B cell (primary cell): ENCODE data around the gene FOXL1. TPM values are rescaled to one million over a fixed set of nuclear protein-coding genes. Genes with fewer than 3 reads are reported as not detected.

Source experiments
- ATAC-seq: fragments of 200-7000 bp; cut with Tn5 transposase; one replicate; pipeline ENCODE4 v1.10.0; 2021; ENCODE audit warnings: low read depth, mild to moderate bottlenecking, moderate number of reproducible peaks, moderate library complexity
- CTCF ChIA-PET: fragments of 350-600 bp; sonication (Branson Sonifier 250); formaldehyde crosslinking; loops from one replicate; lab custom pipeline; 2021; ENCODE audit warnings: antibody characterized with exemption, inconsistent platforms; lab: Charles Lee
- POLR2A ChIA-PET: fragments of 350-600 bp; sonication (Branson Sonifier 250); formaldehyde crosslinking; loops from one replicate; lab custom pipeline; 2021; ENCODE audit warnings: antibody characterized with exemption; lab: Charles Lee
- DNase-seq: peaks from one replicate; pipeline ENCODE4 v3.0.0; 2013
- H2AFZ ChIP-seq: 2 replicates; pipeline ENCODE4 v1.6.1; 2012; ENCODE audit warnings: mild to moderate bottlenecking, low read depth, low read length; ENCODE audit not compliant: insufficient read depth, poor library complexity, severe bottlenecking
- H3K27ac ChIP-seq, 2 donors: 1 replicate in 1 of 2; 2 replicates in 1 of 2; pipeline ENCODE4 v1.5.1; 2012 to 2013; ENCODE audit warnings: low read length in 2 of 2, mild to moderate bottlenecking in 2 of 2, moderate library complexity in 1 of 2
- H3K27me3 ChIP-seq, 4 experiments: fragments of 200-600 bp in 1 of 4; sonication (generic) in 1 of 4; replicated peaks in 1 of 4; 1 replicate in 2 of 4; 2 replicates in 2 of 4; pipeline versions ENCODE4 v1.6.1 to v1.7.0; 2013 to 2016; ENCODE audit warnings: low read length in 3 of 4, mild to moderate bottlenecking in 2 of 4, mixed read lengths in 1 of 4, moderate library complexity in 1 of 4; ENCODE audit not compliant: insufficient read depth in 4 of 4, control insufficient read depth in 3 of 4; ENCODE audit errors: control extremely low read depth in 1 of 4
- H3K36me3 ChIP-seq, 2 experiments: replicated peaks in 1 of 2; 1 replicate in 1 of 2; 2 replicates in 1 of 2; pipeline versions ENCODE4 v1.6.1 to v1.7.1; 2013; ENCODE audit warnings: low read length in 1 of 2; ENCODE audit not compliant: insufficient read depth in 2 of 2, control insufficient read depth in 1 of 2; ENCODE audit errors: control extremely low read depth in 1 of 2, extremely low read depth in 1 of 2
- H3K4me1 ChIP-seq, 2 donors: fragments of 200-600 bp in 1 of 2; sonication (generic) in 1 of 2; 1 replicate in 1 of 2; 2 replicates in 1 of 2; pipeline versions ENCODE4 v1.5.1 to v1.6.1; 2013 to 2017; ENCODE audit warnings: low read length in 2 of 2; ENCODE audit not compliant: control insufficient read depth in 2 of 2, insufficient read depth in 2 of 2
- H3K4me2 ChIP-seq: replicated peaks from 2 replicates; pipeline ENCODE3; 2012; ENCODE audit warnings: mild to moderate bottlenecking, low read depth, low read length; ENCODE audit not compliant: poor library complexity, severe bottlenecking
- H3K4me3 ChIP-seq, 5 experiments: fragments of 200-600 bp in 1 of 5; sonication (generic) in 1 of 5; 1 replicate in 3 of 5; 2 replicates in 2 of 5; pipeline versions ENCODE4 v1.5.1 to v1.7.0; 2011 to 2016; ENCODE audit warnings: low read length in 4 of 5, mild to moderate bottlenecking in 4 of 5, low read depth in 2 of 5, control low read depth in 1 of 5, moderate library complexity in 1 of 5; ENCODE audit not compliant: insufficient read depth in 1 of 5; ENCODE audit errors: control extremely low read depth in 1 of 5, extremely low read depth in 1 of 5
- H3K79me2 ChIP-seq: fragments of 200-600 bp; sonication (generic); one replicate; pipeline ENCODE4 v1.6.0; 2016; ENCODE audit warnings: low read length; ENCODE audit not compliant: control insufficient read depth, insufficient read depth
- H3K9ac ChIP-seq: fragments of 200-600 bp; sonication (generic); 2 replicates; pipeline ENCODE4 v1.6.1; 2017; ENCODE audit warnings: mild to moderate bottlenecking, low read length, moderate library complexity
- H3K9me3 ChIP-seq, 3 donors: one replicate each; pipeline versions ENCODE4 v1.6.1 to v1.7.1; 2013; ENCODE audit warnings: low read length in 2 of 3; ENCODE audit not compliant: control insufficient read depth in 2 of 3, insufficient read depth in 1 of 3; ENCODE audit errors: control extremely low read depth in 1 of 3
- H4K20me1 ChIP-seq: 2 replicates; pipeline ENCODE4 v1.6.0; 2012; ENCODE audit warnings: mild to moderate bottlenecking, low read length; ENCODE audit not compliant: insufficient read depth, control insufficient read depth, poor library complexity, severe bottlenecking
- H3K27ac Mint-ChIP-seq: one replicate; pipeline ENCODE4 v1.8.0; 2021; ENCODE audit warnings: mixed read lengths
- H3K27me3 Mint-ChIP-seq: one replicate; pipeline ENCODE4 v1.8.0; 2021; ENCODE audit warnings: mixed read lengths
- H3K4me1 Mint-ChIP-seq: one replicate; pipeline ENCODE4 v1.8.0; 2021; ENCODE audit warnings: mixed read lengths
- H3K4me3 Mint-ChIP-seq: one replicate; pipeline ENCODE4 v1.8.0; 2021; ENCODE audit warnings: mixed read lengths
- H3K9me3 Mint-ChIP-seq: one replicate; pipeline ENCODE4 v1.8.0; 2022; ENCODE audit warnings: mixed read lengths; ENCODE audit not compliant: insufficient read depth
- EZH2 ChIP-seq: IDR thresholded peaks from 2 replicates; pipeline ENCODE4 v1.6.1; 2012; ENCODE audit warnings: borderline replicate concordance, low read depth, mild to moderate bottlenecking, moderate library complexity, low read length; ENCODE audit not compliant: insufficient read depth, poor library complexity, severe bottlenecking
- WGBS: methylation state at CpG from one replicate; pipeline ENCODE4 v1.1.5; 2013; ENCODE audit warnings: missing lambda C conversion rate; ENCODE audit not compliant: insufficient coverage; 5-methylcytosine and 5-hydroxymethylcytosine counted together
- intact Hi-C: fragments of 100-400 bp; cut with micrococcal nuclease; formaldehyde crosslinking; loops from one replicate; pipeline ENCODE4 v1.10.0; 2022
- polyA plus RNA-seq: library from polyadenylated mRNA; depleted of rRNA; stranded (reverse); fragments of >200 nt; gene quantifications from 2 replicates; pipeline ENCODE4 v1.2.3, GENCODE V29; 2012
- total RNA-seq, 2 donors: library from RNA; stranded (reverse); fragments of 120-200 nt in 1 of 2; gene quantifications; 1 replicate in 1 of 2; 2 replicates in 1 of 2; pipeline versions ENCODE4 v1.2.3 to v1.2.4, GENCODE V29; 2013 to 2022
- TF ChIP-seq, protein P1 (sequence below): fragments of 200-600 bp; IDR thresholded peaks from one replicate; pipeline ENCODE4 v1.8.0; 2022; ENCODE audit warnings: antibody characterized with exemption, mild to moderate bottlenecking

The FOXL1 gene
- total and polyA plus RNA-seq, 2 donors (not counting 1 experiment from before 2014, with no cell fraction given) = not detected

DNA sequence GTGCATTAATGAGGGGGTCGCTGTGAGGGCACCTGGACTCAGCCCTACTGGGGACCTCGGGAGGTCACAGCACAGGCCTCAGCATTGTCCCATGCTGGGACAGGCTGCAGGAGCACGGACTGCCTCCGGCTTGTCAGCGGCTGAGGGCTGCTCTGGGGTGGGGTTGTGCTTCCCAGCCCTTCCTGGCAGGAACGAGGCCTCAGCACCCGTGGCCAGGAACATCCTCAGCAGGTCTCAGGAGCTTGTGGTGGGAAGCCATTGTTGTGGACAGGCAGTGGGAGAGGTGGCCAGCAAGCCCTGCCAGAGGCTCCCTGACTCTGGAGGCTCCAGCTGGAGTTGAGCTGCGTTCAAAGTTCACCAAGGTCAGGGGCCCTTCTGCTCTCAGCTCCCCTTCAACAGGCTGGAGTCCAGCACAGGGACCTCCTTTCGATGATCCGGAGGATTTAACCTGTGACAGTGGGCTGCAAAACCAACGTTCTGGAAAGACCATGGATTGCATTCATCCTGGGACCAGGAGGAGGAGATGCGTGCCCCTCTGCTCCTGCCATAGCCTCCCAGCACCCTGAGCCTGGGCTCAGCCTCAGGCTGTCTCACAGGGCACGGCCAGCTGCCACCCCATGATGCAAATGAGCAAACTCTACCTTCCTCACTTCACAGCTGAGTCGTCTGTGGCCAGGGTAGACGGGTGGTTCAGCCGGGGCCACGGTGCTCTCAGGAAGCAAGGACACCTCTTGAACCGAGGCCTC, 32.6 kb downstream of the FOXL1 start:
- H4K20me1 ChIP-seq = no peaks in the 10 kb centered on the region
- CTCF ChIA-PET = no interaction called here
- no peak overlapping the region for H3K4me3 ChIP-seq
- intact Hi-C loops = no loop called here
- peaks cover 0 to 7% (median 0%) of the 10 kb centered on the region in 4 experiments for H3K27me3 ChIP-seq
- H3K79me2 ChIP-seq = no peaks in the 10 kb centered on the region
- TF ChIP-seq, protein P1, sequence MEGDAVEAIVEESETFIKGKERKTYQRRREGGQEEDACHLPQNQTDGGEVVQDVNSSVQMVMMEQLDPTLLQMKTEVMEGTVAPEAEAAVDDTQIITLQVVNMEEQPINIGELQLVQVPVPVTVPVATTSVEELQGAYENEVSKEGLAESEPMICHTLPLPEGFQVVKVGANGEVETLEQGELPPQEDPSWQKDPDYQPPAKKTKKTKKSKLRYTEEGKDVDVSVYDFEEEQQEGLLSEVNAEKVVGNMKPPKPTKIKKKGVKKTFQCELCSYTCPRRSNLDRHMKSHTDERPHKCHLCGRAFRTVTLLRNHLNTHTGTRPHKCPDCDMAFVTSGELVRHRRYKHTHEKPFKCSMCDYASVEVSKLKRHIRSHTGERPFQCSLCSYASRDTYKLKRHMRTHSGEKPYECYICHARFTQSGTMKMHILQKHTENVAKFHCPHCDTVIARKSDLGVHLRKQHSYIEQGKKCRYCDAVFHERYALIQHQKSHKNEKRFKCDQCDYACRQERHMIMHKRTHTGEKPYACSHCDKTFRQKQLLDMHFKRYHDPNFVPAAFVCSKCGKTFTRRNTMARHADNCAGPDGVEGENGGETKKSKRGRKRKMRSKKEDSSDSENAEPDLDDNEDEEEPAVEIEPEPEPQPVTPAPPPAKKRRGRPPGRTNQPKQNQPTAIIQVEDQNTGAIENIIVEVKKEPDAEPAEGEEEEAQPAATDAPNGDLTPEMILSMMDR = no peak
- no peak for TF ChIP-seq EZH2
- DNase-seq (no peak), ATAC-seq (no peak)
- POLR2A ChIA-PET = no interaction called here
- no peaks in the 10 kb centered on the region for H3K4me1 Mint-ChIP-seq
- no peak overlapping the region for H3K9ac ChIP-seq
- 83% methylated on average over 18 of the region's 18 CpGs for WGBS
- no peaks in the 10 kb centered on the region for H3K4me1 ChIP-seq
- no peak overlapping the region for H3K4me3 Mint-ChIP-seq
- H3K9me3 Mint-ChIP-seq = no peaks in the 10 kb centered on the region
- H3K27me3 Mint-ChIP-seq = peaks cover 12% of the 10 kb centered on the region
- no peak overlapping the region for H2AFZ ChIP-seq
- no peak overlapping the region for H3K27ac ChIP-seq
- peaks cover 0 to under 1% (median 0%) of the 10 kb centered on the region in 3 donors for H3K9me3 ChIP-seq
- H3K36me3 ChIP-seq = no peaks in the 10 kb centered on the region
- H3K27ac Mint-ChIP-seq = no peak overlapping the region
- H3K4me2 ChIP-seq = no peak overlapping the region

DNA sequence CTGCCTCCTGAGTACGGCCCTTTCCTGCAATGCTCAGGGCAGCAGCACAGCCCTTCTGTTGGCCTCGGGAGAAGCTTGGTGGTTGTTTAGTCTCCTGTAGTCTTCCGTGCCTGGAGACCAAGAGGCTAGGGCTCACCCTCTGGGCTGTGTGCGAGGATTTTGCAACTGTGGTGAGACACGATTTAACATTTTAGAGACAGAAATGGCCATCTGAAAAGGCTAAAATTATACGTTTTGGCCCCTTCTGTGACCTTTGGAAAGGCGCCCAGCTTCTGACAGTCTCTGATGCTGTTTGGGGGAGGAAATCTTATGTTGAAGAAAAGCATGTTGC, 33.1 kb downstream of the FOXL1 start:
- CTCF ChIA-PET = no interaction called here
- WGBS = 92% methylated on average over 5 of the region's 7 CpGs

More for the DNA sequence above, 33.1 kb downstream of the FOXL1 start:
- H3K4me3 ChIP-seq = no peak overlapping the region
- H3K9me3 ChIP-seq = no peaks in the 10 kb centered on the region
- no peak overlapping the region for H3K27ac Mint-ChIP-seq
- H3K9me3 Mint-ChIP-seq = no peaks in the 10 kb centered on the region
- peaks cover 12% of the 10 kb centered on the region for H3K27me3 Mint-ChIP-seq
- intact Hi-C loops = no loop called here
- H3K79me2 ChIP-seq = no peaks in the 10 kb centered on the region
- H3K27ac ChIP-seq = no peak overlapping the region
- H3K4me3 Mint-ChIP-seq = no peak overlapping the region
- no peaks in the 10 kb centered on the region for H4K20me1 ChIP-seq
- no peak overlapping the region for H2AFZ ChIP-seq
- ATAC-seq (no peak), DNase-seq (no peak)
- POLR2A ChIA-PET = no interaction called here
- H3K4me2 ChIP-seq = no peak overlapping the region
- no peak for TF ChIP-seq EZH2
- TF ChIP-seq, protein P1 = no peak
- H3K9ac ChIP-seq = no peak overlapping the region
- H3K4me1 ChIP-seq = no peaks in the 10 kb centered on the region
- H3K27me3 ChIP-seq = peaks cover 0 to 7% (median 0%) of the 10 kb centered on the region in 4 experiments
- H3K4me1 Mint-ChIP-seq = no peaks in the 10 kb centered on the region
- H3K36me3 ChIP-seq = no peaks in the 10 kb centered on the region
